H1 (cell line): ENCODE measurements around the gene POMT2. TPM values are rescaled to one million over a fixed set of nuclear protein-coding genes. Genes with fewer than 3 reads are reported as not detected.
A peak's percentile ranks its signal among the peaks of the same experiment; 100 is the strongest.
"Not testable (repeated sequence)": the region's sequence is repeated elsewhere in the genome, so short reads cannot be mapped to it uniquely, and the experiment has no call there.

Experiments
- CTCF ChIA-PET: fragments of 300-600 bp; sonication (Branson Sonifier 250); formaldehyde crosslinking; loops from one replicate; lab custom pipeline; 2021; ENCODE audit not compliant: partially characterized antibody; lab: Charles Lee
- POLR2A ChIA-PET: fragments of 300-600 bp; sonication (Branson Sonifier 250); formaldehyde crosslinking; loops from one replicate; lab custom pipeline; 2021; ENCODE audit warnings: inconsistent platforms; ENCODE audit not compliant: partially characterized antibody; lab: Charles Lee
- DNase-seq, 2 experiments: peaks; one replicate each; pipeline versions ENCODE4 v3.0.0 to v3.0.0-alpha.2; 2010 to 2022; ENCODE audit warnings: low spot score in 2 of 2, low read depth in 1 of 2, mixed read lengths in 1 of 2
- FAIRE-seq: peaks from 2 replicates; lab custom pipeline; 2011; peaks lifted over from hg19 to GRCh38; lab: Jason Lieb, UNC
- H2AFZ ChIP-seq: 2 replicates; pipeline ENCODE4 v1.8.1; 2012; ENCODE audit warnings: low read length, inconsistent platforms
- H2AK5ac ChIP-seq: 2 replicates; pipeline ENCODE4 v1.6.1; 2013; ENCODE audit warnings: low read depth, low read length
- H2BK120ac ChIP-seq: replicated peaks from 2 replicates; pipeline ENCODE3; 2013; ENCODE audit warnings: low read depth, low read length, inconsistent platforms
- H2BK12ac ChIP-seq: 2 replicates; pipeline ENCODE4 v1.6.1; 2013; ENCODE audit warnings: low read depth, low read length
- H2BK15ac ChIP-seq: 2 replicates; pipeline ENCODE4 v1.6.1; 2013; ENCODE audit warnings: low read length
- H2BK20ac ChIP-seq: 2 replicates; pipeline ENCODE4 v1.6.1; 2013; ENCODE audit warnings: low read length
- H2BK5ac ChIP-seq: 2 replicates; pipeline ENCODE4 v1.6.1; 2013; ENCODE audit warnings: low read depth, low read length
- H3K14ac ChIP-seq: 2 replicates; pipeline ENCODE4 v1.6.1; 2013; ENCODE audit warnings: inconsistent platforms; ENCODE audit not compliant: insufficient read length
- H3K18ac ChIP-seq: 2 replicates; pipeline ENCODE4 v1.6.1; 2013; ENCODE audit warnings: low read length; ENCODE audit errors: extremely low read depth
- H3K23ac ChIP-seq: 2 replicates; pipeline ENCODE4 v1.6.1; 2013; ENCODE audit warnings: inconsistent platforms; ENCODE audit not compliant: insufficient read length
- H3K23me2 ChIP-seq: 2 replicates; pipeline ENCODE4 v1.6.1; 2013; ENCODE audit warnings: low read depth, low read length
- H3K27ac ChIP-seq: 2 replicates; pipeline ENCODE4 v1.6.1; 2011; ENCODE audit warnings: low read depth, low read length, inconsistent platforms
- H3K27me3 ChIP-seq, 4 experiments: replicated peaks in 1 of 4; 1 replicate in 1 of 4; 2 replicates in 3 of 4; pipeline versions ENCODE4 v1.6.1 to v1.8.1; 2011 to 2013; ENCODE audit warnings: low read length in 3 of 4, mild to moderate bottlenecking in 3 of 4, inconsistent platforms in 2 of 4, mixed read lengths in 2 of 4, moderate library complexity in 1 of 4; ENCODE audit not compliant: control insufficient read depth in 3 of 4, insufficient read depth in 3 of 4; ENCODE audit errors: extremely low read depth in 1 of 4
- H3K36me3 ChIP-seq, 4 experiments: 2 replicates each; pipeline versions ENCODE4 v1.6.1 to v1.8.1; 2011 to 2013; ENCODE audit warnings: mild to moderate bottlenecking in 4 of 4, low read length in 3 of 4, moderate library complexity in 2 of 4, control low read depth in 1 of 4, inconsistent platforms in 1 of 4; ENCODE audit not compliant: insufficient read depth in 4 of 4, control insufficient read depth in 2 of 4
- H3K4ac ChIP-seq: replicated peaks from 2 replicates; pipeline ENCODE3; 2013; ENCODE audit warnings: low read length, low read depth, mixed read lengths, inconsistent platforms; ENCODE audit not compliant: insufficient read length
- H3K4me1 ChIP-seq, 4 experiments: replicated peaks in 1 of 4; 1 replicate in 1 of 4; 2 replicates in 3 of 4; pipeline versions ENCODE4 v1.6.1 to v1.8.1; 2011 to 2013; ENCODE audit warnings: low read length in 3 of 4, inconsistent platforms in 2 of 4, mixed read lengths in 1 of 4; ENCODE audit not compliant: insufficient read depth in 4 of 4, control insufficient read depth in 3 of 4
- H3K4me2 ChIP-seq, 2 experiments: 2 replicates each; pipeline versions ENCODE4 v1.6.1 to v1.8.1; 2011 to 2013; ENCODE audit warnings: low read depth in 2 of 2, low read length in 2 of 2, control low read depth in 1 of 2, inconsistent platforms in 1 of 2, mild to moderate bottlenecking in 1 of 2; ENCODE audit not compliant: insufficient read depth in 1 of 2
- H3K4me3 ChIP-seq, 4 experiments: fragments of 200-600, 300-600 bp in 1 of 4; sonication (generic), shearing (Covaris generic), sonication (Bioruptor Twin) in 1 of 4; 2 replicates each; pipeline versions ENCODE4 v1.5.1 to v1.8.1; 2011 to 2016; ENCODE audit warnings: low read length in 4 of 4, low read depth in 3 of 4, control low read depth in 2 of 4, inconsistent platforms in 2 of 4, mild to moderate bottlenecking in 2 of 4, mixed read lengths in 1 of 4, moderate library complexity in 1 of 4; ENCODE audit not compliant: insufficient read depth in 2 of 4; ENCODE audit errors: extremely low read depth in 1 of 4
- H3K56ac ChIP-seq: replicated peaks from 2 replicates; pipeline ENCODE3; 2013; ENCODE audit warnings: low read depth, mild to moderate bottlenecking, mixed read lengths, low read length, inconsistent platforms; ENCODE audit not compliant: insufficient read length
- H3K79me1 ChIP-seq: 2 replicates; pipeline ENCODE4 v1.6.1; 2013; ENCODE audit warnings: low read depth, low read length, control low read depth
- H3K79me2 ChIP-seq, 2 experiments: 2 replicates each; pipeline versions ENCODE4 v1.6.1 to v1.8.1; 2012 to 2013; ENCODE audit warnings: low read length in 2 of 2, mild to moderate bottlenecking in 2 of 2, inconsistent platforms in 1 of 2; ENCODE audit not compliant: insufficient read depth in 2 of 2, control insufficient read depth in 1 of 2
- H3K9ac ChIP-seq, 4 experiments: replicated peaks in 1 of 4; 1 replicate in 1 of 4; 2 replicates in 3 of 4; pipeline versions ENCODE4 v1.6.1 to v1.8.1; 2011 to 2013; ENCODE audit warnings: low read depth in 3 of 4, low read length in 3 of 4, control low read depth in 2 of 4, mild to moderate bottlenecking in 2 of 4, moderate library complexity in 2 of 4, inconsistent platforms in 1 of 4; ENCODE audit errors: extremely low read depth in 1 of 4
- H3K9me3 ChIP-seq, 2 experiments: 2 replicates each; pipeline versions ENCODE4 v1.6.1 to v1.8.1; 2012 to 2013; ENCODE audit warnings: mild to moderate bottlenecking in 2 of 2, moderate library complexity in 2 of 2, control low read depth in 1 of 2, inconsistent platforms in 1 of 2, low read depth in 1 of 2, low read length in 1 of 2, mixed read lengths in 1 of 2; ENCODE audit not compliant: insufficient read depth in 2 of 2
- H4K20me1 ChIP-seq, 2 experiments: replicated peaks in 1 of 2; 2 replicates each; pipeline versions ENCODE3 to v1.8.1; 2011 to 2013; ENCODE audit warnings: inconsistent platforms in 2 of 2, low read length in 2 of 2, mild to moderate bottlenecking in 1 of 2; ENCODE audit not compliant: insufficient read depth in 2 of 2, control insufficient read depth in 1 of 2
- H4K5ac ChIP-seq: 2 replicates; pipeline ENCODE4 v1.6.1; 2013; ENCODE audit warnings: low read length, low read depth, mixed read lengths, inconsistent platforms; ENCODE audit not compliant: insufficient read length
- H4K8ac ChIP-seq: 2 replicates; pipeline ENCODE4 v1.8.0; 2013; ENCODE audit warnings: mild to moderate bottlenecking, moderate library complexity, low read length, inconsistent platforms; ENCODE audit not compliant: insufficient read depth; ENCODE audit errors: extremely low read depth
- H4K91ac ChIP-seq: replicated peaks from 2 replicates; pipeline ENCODE3; 2013; ENCODE audit warnings: low read length, mixed read lengths, inconsistent platforms; ENCODE audit not compliant: insufficient read length
- KDM1A ChIP-seq: fragments of 200-600, 300-600 bp; sonication (generic); IDR thresholded peaks from 2 replicates; pipeline ENCODE4 v1.7.1; 2016; ENCODE audit warnings: mild to moderate bottlenecking, low read length, borderline replicate concordance
- WGBS, 2 experiments: shearing (Covaris generic) in 1 of 2; methylation state at CpG; one replicate each; pipeline versions ENCODE4 v1.1.6 to v1.1.7; 2013 to 2015; ENCODE audit warnings: low lambda C conversion rate in 2 of 2, mixed read lengths in 2 of 2, inconsistent platforms in 1 of 2, low coverage in 1 of 2, missing lambda C conversion rate in 1 of 2; ENCODE audit not compliant: insufficient replicate concordance in 2 of 2, insufficient coverage in 1 of 2, insufficient read length in 1 of 2; ENCODE audit errors: extremely low coverage in 1 of 2, missing lambda C conversion rate in 1 of 2; 5-methylcytosine and 5-hydroxymethylcytosine counted together
- polyA plus RNA-seq, 7 experiments: library from polyadenylated mRNA; depleted of rRNA in 3 of 7; stranded (reverse) in 5 of 7; unstranded in 2 of 7; fragments of >200 nt in 5 of 7; fragments of 200-250 nt in 2 of 7; gene quantifications; 1 replicate in 5 of 7; 2 replicates in 1 of 7; 4 replicates in 1 of 7; pipeline versions ENCODE4 v1.2.1 to v1.2.3, GENCODE V29; 2011 to 2013; ENCODE audit warnings: missing spikeins in 2 of 7, mixed read lengths in 2 of 7
- total RNA-seq: library from RNA; stranded (reverse); fragmentation: NEBNext Ultra II Directional; extraction: Animal tissue kit (Norgen Biotek cat#: 25700); gene quantifications from 2 replicates; pipeline ENCODE4 v1.2.1, GENCODE V29; 2021

Gene POMT2
- total and polyA plus RNA-seq, 2 of the 8 experiments (the other 6 are each of a cell fraction or from before 2014, with no cell fraction given), result 20.8 to 44.9 TPM

DNA sequence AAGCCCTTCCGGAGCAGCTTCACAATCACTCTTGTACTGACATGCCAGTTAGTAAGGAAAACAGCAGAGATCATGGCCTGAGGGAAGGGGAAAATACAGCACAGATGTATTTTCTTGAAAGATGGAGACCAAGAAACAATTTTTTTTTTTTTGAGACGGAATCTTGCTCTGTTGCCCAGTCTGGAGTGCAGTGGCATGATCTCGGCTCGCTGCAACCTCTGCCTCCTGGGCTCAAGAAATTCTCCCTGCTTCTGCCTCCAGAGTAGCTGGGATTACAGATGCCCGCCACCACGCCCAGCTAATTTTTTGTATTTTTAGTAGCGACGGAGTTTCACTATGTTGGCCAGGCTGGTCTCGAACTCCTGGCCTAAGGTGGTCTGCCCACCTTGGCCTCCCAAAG lies 16.6 kb upstream of the POMT2 start:
- not testable (repeated sequence) for H3K9me3 ChIP-seq, H3K23me2 ChIP-seq, H2BK5ac ChIP-seq, H3K79me2 ChIP-seq, H2BK120ac ChIP-seq, H3K23ac ChIP-seq, H3K56ac ChIP-seq, H3K4me3 ChIP-seq, H2BK15ac ChIP-seq, H3K36me3 ChIP-seq, H4K8ac ChIP-seq, H4K20me1 ChIP-seq, DNase-seq, H3K27me3 ChIP-seq, H2AK5ac ChIP-seq, H2AFZ ChIP-seq, H3K14ac ChIP-seq, H3K9ac ChIP-seq, FAIRE-seq, H3K79me1 ChIP-seq
- Histone ChIP-seq H3K4ac (peak overlapping the region; percentile 92), H2BK12ac (0 out of 2 replicates have a peak overlapping the region, but pooled peaks have one; percentile 2), H3K27ac (peak overlapping the region; percentile 36), H3K4me2 (peak overlapping the region; percentile 36 to 42; a peak in 2 of 4 replicates), H4K91ac (peak overlapping the region; percentile 92), H4K5ac (peak overlapping the region; percentile 85), H3K18ac (peak overlapping the region; percentile 33; the same call in 1 of the 2 replicates), H2BK20ac (peak overlapping the region; percentile 27; the same call in 1 of the 2 replicates), H3K4me1 (peaks cover 3 to 15% (median 5%) of the 10 kb centered on the region in 4 experiments; a peak in 6 of 7 replicates)
- ChIA-PET CTCF (interaction anchor here (0.6 to 3.1 kb wide), 5 partner anchors 11 to 192 kb away, joined by 4 to 15 read pairs (median 6); no protein-coding TSS in a partner anchor), POLR2A (interaction anchor here (0.6 to 2.5 kb wide), 6 partner anchors 8 to 293 kb away, joined by 3 to 12 read pairs (median 3); partner anchors contain the start of genes GSTZ1 and POMT2)
- peak; percentile 17; the same call in 1 of the 2 replicates for TF ChIP-seq KDM1A
- 91% methylated on average over 9 of the region's 9 CpGs; no CpG with 5 or more reads in 1 of the 2 experiments for WGBS, 2 experiments
